Keratinocyte (primary cell): ENCODE measurements around the gene TAOK3. TPM values are rescaled to one million over a fixed set of nuclear protein-coding genes. Genes with fewer than 3 reads are reported as not detected.

Experiments
- DNase-seq: peaks from one replicate; pipeline ENCODE4 v3.0.0-alpha.2; 2011; ENCODE audit warnings: low read depth, missing footprints, low spot score
- FAIRE-seq: peaks from 2 replicates; lab custom pipeline; 2011; peaks lifted over from hg19 to GRCh38; lab: Jason Lieb, UNC
- H2AFZ ChIP-seq: 2 replicates; pipeline ENCODE4 v1.6.0; 2012; ENCODE audit warnings: low read length, control low read depth, inconsistent platforms; ENCODE audit not compliant: control insufficient read depth
- H3K27ac ChIP-seq: 2 replicates; pipeline ENCODE4 v1.5.1; 2011; ENCODE audit warnings: low read length; ENCODE audit not compliant: control insufficient read depth, insufficient read depth
- H3K27me3 ChIP-seq: 3 replicates; pipeline ENCODE4 v1.6.0; 2011; ENCODE audit warnings: low read length; ENCODE audit not compliant: control insufficient read depth, insufficient read depth; ENCODE audit errors: extremely low read depth
- H3K36me3 ChIP-seq, 2 experiments: 2 replicates in 1 of 2; 3 replicates in 1 of 2; pipeline ENCODE4 v1.5.1; 2011; ENCODE audit warnings: low read length in 2 of 2, mild to moderate bottlenecking in 1 of 2; ENCODE audit not compliant: control insufficient read depth in 2 of 2, insufficient read depth in 2 of 2; ENCODE audit errors: extremely low read depth in 1 of 2
- H3K4me1 ChIP-seq: 3 replicates; pipeline ENCODE4 v1.5.1; 2011; ENCODE audit warnings: low read length; ENCODE audit not compliant: control insufficient read depth, insufficient read depth; ENCODE audit errors: extremely low read depth
- H3K4me2 ChIP-seq: 3 replicates; pipeline ENCODE4 v1.6.0; 2011; ENCODE audit warnings: low read depth, low read length; ENCODE audit not compliant: control insufficient read depth, insufficient read depth; ENCODE audit errors: extremely low read depth
- H3K4me3 ChIP-seq, 3 experiments: fragments of 200-600 bp in 1 of 3; sonication (generic) in 1 of 3; 2 replicates in 2 of 3; 3 replicates in 1 of 3; pipeline ENCODE4 v1.5.1; 2011 to 2016; ENCODE audit warnings: low read length in 3 of 3, mild to moderate bottlenecking in 3 of 3, control low read depth in 2 of 3, inconsistent platforms in 1 of 3, low read depth in 1 of 3, mixed read lengths in 1 of 3, mixed run types in 1 of 3, moderate library complexity in 1 of 3; ENCODE audit not compliant: control insufficient read depth in 2 of 3, insufficient read depth in 2 of 3; ENCODE audit errors: extremely low read depth in 1 of 3
- H3K79me2 ChIP-seq: 2 replicates; pipeline ENCODE4 v1.6.0; 2012; ENCODE audit warnings: low read length; ENCODE audit not compliant: control insufficient read depth, insufficient read depth
- H3K9ac ChIP-seq: 3 replicates; pipeline ENCODE4 v1.6.0; 2011; ENCODE audit warnings: low read length; ENCODE audit not compliant: control insufficient read depth, insufficient read depth; ENCODE audit errors: extremely low read depth
- H3K9me1 ChIP-seq: 3 replicates; pipeline ENCODE4 v1.6.0; 2011; ENCODE audit warnings: low read length; ENCODE audit not compliant: control insufficient read depth, insufficient read depth; ENCODE audit errors: extremely low read depth
- H3K9me3 ChIP-seq: 2 replicates; pipeline ENCODE4 v1.5.1; 2012; ENCODE audit warnings: low read depth, low read length; ENCODE audit not compliant: control insufficient read depth
- H4K20me1 ChIP-seq: 3 replicates; pipeline ENCODE4 v1.6.0; 2011; ENCODE audit warnings: low read length; ENCODE audit not compliant: control insufficient read depth, insufficient read depth; ENCODE audit errors: extremely low read depth
- EZH2 ChIP-seq: IDR thresholded peaks from one replicate; pipeline ENCODE4 v1.6.1; 2012; ENCODE audit warnings: inconsistent platforms, mild to moderate bottlenecking, low read length, moderate library complexity
- dilution Hi-C: fragments of 300-500 bp; cut with MboI; formaldehyde crosslinking; loops from one replicate; pipeline ENCODE4 v1.7.0; 2020; ENCODE audit warnings: low sequenced_read_pairs; ENCODE audit not compliant: extremely low pct_ligation_motif_present
- polyA plus RNA-seq, 5 experiments: library from polyadenylated mRNA; depleted of rRNA in 3 of 5; stranded (reverse) in 3 of 5; stranded (forward) in 1 of 5; unstranded in 1 of 5; fragments of >200 nt; gene quantifications; 1 replicate in 1 of 5; 2 replicates in 3 of 5; 3 replicates in 1 of 5; pipeline versions ENCODE4 v1.2.1 to v1.2.3, GENCODE V29; 2011 to 2012; ENCODE audit warnings: missing spikeins in 2 of 5, low read depth in 1 of 5, low replicate concordance in 1 of 5
- TF ChIP-seq, protein P1 (sequence below), 3 experiments: IDR thresholded peaks in 1 of 3; conservative IDR thresholded peaks in 1 of 3; optimal IDR thresholded peaks in 1 of 3; 2 replicates in 2 of 3; 3 replicates in 1 of 3; pipeline versions ENCODE3 to v1.5.1; 2011; ENCODE audit warnings: low read length in 3 of 3, mild to moderate bottlenecking in 3 of 3, moderate library complexity in 2 of 3, control low read depth in 1 of 3, inconsistent platforms in 1 of 3; ENCODE audit not compliant: insufficient read depth in 2 of 3; ENCODE audit errors: extremely low read depth in 1 of 3

Gene TAOK3
- polyA plus RNA-seq, 1 donor (not counting 4 experiments of a cell fraction or from before 2014, with no cell fraction given), result 35.0 TPM

DNA sequence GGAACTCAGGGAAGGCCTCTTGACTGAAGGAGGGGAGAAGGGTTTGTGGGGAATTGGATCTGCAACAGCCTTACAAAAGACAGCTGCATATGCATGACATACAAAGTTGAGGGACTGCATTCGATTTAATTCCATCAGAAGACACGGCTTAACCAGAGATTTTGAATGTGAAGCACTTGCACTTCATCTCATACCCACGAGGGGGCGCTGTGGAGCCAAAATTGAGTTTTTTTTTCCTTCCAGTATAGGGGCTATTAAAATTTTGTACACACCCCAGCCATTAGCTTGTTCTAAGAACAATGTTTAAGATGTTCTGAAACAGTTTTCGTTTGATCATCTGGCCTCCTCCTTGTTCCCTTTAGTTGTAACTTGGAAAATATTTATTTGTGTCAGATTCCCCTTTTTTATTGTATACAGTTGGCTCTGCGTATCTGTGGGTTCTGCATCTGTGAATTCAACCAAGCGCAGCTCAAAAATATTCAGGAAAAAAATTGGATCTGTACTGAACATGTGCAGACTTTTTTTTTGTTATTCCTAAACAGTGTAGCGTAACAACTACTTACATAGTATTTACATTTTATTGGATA lies 5.3 kb upstream of the TAOK3 start:
- Histone ChIP-seq H3K4me2 (peak overlapping the region; percentile 98), H3K9ac (peak overlapping the region; percentile 93), H3K27me3 (no peaks in the 10 kb centered on the region), H2AFZ (peak overlapping the region; percentile 63), H3K9me3 (no peaks in the 10 kb centered on the region), H4K20me1 (peaks cover 3% of the 10 kb centered on the region), H3K4me3 (peak overlapping the region; percentile 90 to 94 (median 92)), H3K36me3 (peaks cover 3 to 6% of the 10 kb centered on the region in 2 experiments), H3K27ac (peak overlapping the region; percentile 95), H3K79me2 (peaks cover 34% of the 10 kb centered on the region), H3K4me1 (peaks cover 27% of the 10 kb centered on the region), H3K9me1 (no peaks in the 10 kb centered on the region)
- no peak for TF ChIP-seq EZH2
- TF ChIP-seq, protein P1, sequence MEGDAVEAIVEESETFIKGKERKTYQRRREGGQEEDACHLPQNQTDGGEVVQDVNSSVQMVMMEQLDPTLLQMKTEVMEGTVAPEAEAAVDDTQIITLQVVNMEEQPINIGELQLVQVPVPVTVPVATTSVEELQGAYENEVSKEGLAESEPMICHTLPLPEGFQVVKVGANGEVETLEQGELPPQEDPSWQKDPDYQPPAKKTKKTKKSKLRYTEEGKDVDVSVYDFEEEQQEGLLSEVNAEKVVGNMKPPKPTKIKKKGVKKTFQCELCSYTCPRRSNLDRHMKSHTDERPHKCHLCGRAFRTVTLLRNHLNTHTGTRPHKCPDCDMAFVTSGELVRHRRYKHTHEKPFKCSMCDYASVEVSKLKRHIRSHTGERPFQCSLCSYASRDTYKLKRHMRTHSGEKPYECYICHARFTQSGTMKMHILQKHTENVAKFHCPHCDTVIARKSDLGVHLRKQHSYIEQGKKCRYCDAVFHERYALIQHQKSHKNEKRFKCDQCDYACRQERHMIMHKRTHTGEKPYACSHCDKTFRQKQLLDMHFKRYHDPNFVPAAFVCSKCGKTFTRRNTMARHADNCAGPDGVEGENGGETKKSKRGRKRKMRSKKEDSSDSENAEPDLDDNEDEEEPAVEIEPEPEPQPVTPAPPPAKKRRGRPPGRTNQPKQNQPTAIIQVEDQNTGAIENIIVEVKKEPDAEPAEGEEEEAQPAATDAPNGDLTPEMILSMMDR (optimal IDR thresholded peaks at IDR 0.05 in 1 of 3, IDR thresholded peaks at IDR 0.05 in 1 of 3, conservative IDR thresholded peaks at IDR 0.05 in 1 of 3; ENCODE audit: extremely low read depth in 1 of 3, insufficient read depth in 2 of 3, low read length in 3 of 3), result peak; percentile 64 to 87 (median 84)
- DNase-seq (no peak), FAIRE-seq (peak; percentile 67)
- dilution Hi-C loops, result no loop called here

DNA sequence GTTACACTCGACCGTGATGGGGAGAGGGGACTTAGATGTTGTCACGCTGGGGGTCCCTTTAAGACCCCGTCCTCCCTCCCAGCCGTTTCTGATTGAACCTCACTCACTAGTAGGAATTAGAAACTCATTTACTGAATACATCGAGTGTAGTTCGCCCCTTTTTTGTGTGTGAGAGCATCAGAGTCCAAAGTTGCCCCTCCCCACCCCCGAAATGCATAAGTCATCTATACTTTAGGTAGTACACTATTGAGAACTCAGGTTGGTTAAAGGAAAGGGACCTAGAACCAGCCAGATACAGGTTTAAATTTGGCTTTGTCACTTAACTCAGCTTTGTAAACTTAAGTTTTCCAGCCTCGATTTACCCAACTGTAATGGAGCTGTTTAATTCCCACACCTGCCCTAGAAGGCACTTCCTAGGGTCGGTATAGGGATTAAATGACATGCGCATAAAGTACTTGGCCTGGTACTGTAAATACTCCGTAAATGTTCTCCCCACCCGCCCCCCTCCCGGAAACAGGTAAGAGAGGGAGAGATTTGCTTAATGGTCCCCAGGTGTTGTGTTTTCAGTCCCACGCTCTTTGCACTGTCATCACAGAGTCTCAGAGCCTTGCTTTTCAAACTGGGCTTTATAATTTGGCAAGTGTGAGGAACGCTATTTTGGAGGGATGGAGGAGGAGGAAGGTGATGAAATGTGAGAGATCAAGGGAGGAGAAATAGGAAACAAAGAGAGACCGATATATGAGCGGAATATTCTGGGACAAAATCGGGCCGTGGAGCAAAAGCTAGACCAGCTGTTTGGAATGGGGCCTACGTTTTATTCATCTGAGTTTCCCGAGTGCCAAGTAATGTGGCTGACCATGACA lies 4.5 kb upstream of the TAOK3 start:
- Histone ChIP-seq H3K4me1 (peaks cover 27% of the 10 kb centered on the region), H3K4me2 (peak overlapping the region; percentile 98), H3K9me3 (no peaks in the 10 kb centered on the region), H3K9me1 (no peaks in the 10 kb centered on the region), H3K4me3 (peak overlapping the region; percentile 90 to 94 (median 92)), H3K9ac (peak overlapping the region; percentile 93), H3K27me3 (no peaks in the 10 kb centered on the region), H3K79me2 (peaks cover 39% of the 10 kb centered on the region), H4K20me1 (peaks cover 3% of the 10 kb centered on the region), H3K36me3 (peaks cover 0 to 6% of the 10 kb centered on the region in 2 experiments), H2AFZ (peak overlapping the region; percentile 63), H3K27ac (peak overlapping the region; percentile 95)
- DNase-seq (no peak), FAIRE-seq (no peak)
- TF ChIP-seq, protein P1 (optimal IDR thresholded peaks at IDR 0.05 in 1 of 3, IDR thresholded peaks at IDR 0.05 in 1 of 3, conservative IDR thresholded peaks at IDR 0.05 in 1 of 3; ENCODE audit: extremely low read depth in 1 of 3, insufficient read depth in 2 of 3, low read length in 3 of 3), result no peak
- TF ChIP-seq EZH2, result no peak
- dilution Hi-C loops, result no loop called here
